Epithelial cell of proximal tubule (primary cell): ENCODE data around the gene COPS9. TPM values are rescaled to one million over a fixed set of nuclear protein-coding genes. Genes with fewer than 3 reads are reported as not detected.

ENCODE experiments used
- DNase-seq: peaks from one replicate; pipeline ENCODE4 v3.0.0-alpha.2; 2011; ENCODE audit warnings: low read depth
- H3K4me3 ChIP-seq: 2 replicates; pipeline ENCODE4 v1.5.1; 2011; ENCODE audit warnings: low read depth, mild to moderate bottlenecking, low read length
- CTCF ChIP-seq: conservative IDR thresholded peaks from 2 replicates; pipeline ENCODE4 v1.5.1; 2012; ENCODE audit warnings: low read depth, mild to moderate bottlenecking, low read length
- total RNA-seq: library from RNA; depleted of rRNA; stranded (reverse); fragments of >200 nt; gene quantifications from 2 replicates; pipeline ENCODE4 v1.2.3, GENCODE V29; 2015

COPS9 gene
- total RNA-seq, 1 donor from 2014 or later, result 274 TPM

DNA sequence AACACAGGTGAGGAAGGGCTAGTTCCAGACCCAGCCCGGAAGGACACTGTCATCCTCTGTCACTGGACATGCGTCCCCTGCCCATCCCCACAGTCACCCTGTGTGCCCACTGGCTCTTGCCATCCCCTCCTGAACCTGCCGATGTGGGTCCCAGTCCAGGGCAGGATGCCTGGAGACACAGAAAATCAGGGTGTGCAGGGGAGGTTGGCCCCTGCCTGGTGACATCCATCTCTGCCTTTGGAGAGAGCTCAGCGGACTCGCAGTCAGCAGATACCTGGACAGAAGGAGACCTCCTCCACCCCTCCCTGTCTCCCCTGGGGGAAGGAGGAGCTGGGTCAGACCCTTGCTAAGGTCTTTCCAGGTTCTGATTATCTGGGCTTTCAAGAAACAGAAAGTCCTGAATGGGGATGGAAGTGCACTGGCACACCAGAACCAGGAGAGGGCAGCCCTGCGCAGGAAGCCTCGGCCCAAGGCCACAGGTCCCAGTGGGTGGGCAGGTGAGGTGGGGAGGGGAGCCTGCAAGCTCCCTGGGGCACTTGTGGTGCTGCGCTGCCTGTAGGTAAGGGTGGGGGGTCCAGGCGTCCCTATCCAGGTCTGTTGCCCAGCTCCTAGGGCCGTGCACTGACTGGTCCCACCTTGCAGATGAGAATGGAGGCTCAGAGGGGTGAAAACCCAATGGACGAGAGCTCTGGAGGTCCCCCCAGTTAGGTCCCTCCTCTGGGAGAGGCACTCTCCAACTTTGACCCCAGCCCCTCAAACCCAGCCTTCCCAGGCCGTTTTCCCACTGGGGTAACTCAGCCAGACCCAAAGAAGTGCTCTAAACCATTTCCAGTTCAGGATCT is 14.1 kb upstream of the COPS9 start:
- no peak for DNase-seq
- TF ChIP-seq CTCF, result peak; percentile 88

GRCh38 chr2:240147911-240148587 is 11.9 kb upstream of the COPS9 start:
- no peak for TF ChIP-seq CTCF
- H3K4me3 ChIP-seq, result no peak overlapping the region
- DNase-seq, result no peak

More for the DNA sequence above, 14.1 kb upstream of the COPS9 start:
- H3K4me3 ChIP-seq, result no peak overlapping the region

DNA sequence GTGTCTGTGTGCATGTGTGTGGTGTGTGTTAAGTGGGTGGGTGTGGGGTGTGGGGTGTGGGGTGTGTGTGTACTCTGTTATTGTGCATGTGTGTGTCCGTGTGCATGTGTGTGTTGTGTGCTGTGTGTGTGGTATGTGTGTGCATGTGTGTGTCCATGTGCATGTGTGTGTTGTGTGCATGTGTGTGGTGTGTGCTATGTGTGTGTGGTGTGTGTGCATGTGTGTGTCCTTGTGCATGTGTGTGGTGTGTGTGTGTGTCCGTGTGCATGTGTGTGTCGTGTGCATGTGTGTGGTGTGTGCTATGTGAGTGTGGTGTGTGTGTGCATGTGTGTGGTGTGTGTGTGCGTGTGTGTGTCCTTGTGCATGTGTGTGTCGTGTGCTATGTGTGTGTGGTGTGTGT is 11.3 kb upstream of the COPS9 start:
- TF ChIP-seq CTCF, result no peak
- DNase-seq, result no peak
- H3K4me3 ChIP-seq, result no peak overlapping the region

DNA sequence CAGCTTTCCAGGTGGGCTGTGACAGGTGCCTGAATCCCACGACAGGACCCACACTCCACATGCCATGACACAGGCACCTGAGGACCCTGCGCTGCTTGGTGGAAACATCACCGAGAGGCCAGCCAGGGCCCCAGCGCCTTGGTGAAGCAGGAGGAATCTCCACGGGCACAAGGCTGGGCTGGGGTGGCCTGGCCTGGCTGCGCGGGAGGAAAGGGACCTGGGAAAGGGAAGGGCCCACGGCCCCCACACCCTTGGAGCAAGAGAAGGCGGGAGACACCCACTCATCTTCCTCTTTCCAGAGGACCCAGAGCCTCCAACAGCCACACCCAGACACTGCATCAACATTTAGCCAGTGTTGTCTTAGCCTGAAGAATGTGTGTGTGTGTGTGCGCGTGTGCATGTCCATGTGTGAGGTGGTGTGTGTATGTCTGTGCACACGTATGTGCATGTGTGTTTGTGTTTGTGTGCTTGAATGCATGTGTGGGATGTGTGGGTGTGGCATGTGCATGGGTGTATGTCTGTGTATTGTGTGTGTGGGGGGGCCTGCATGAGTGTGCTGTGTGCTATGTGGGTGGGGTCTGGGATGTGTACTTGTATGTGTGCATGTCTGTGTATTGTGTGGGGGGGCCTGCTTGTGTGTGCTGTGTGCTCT is 10.6 kb upstream of the COPS9 start:
- no peak for TF ChIP-seq CTCF

GRCh38 chr2:240146141-240146561 is 10.0 kb upstream of the COPS9 start:
- TF ChIP-seq CTCF, result no peak
- H3K4me3 ChIP-seq, result no peak overlapping the region
- no peak for DNase-seq

More for the DNA sequence above, 10.6 kb upstream of the COPS9 start:
- DNase-seq, result no peak
- no peak overlapping the region for H3K4me3 ChIP-seq

- no peak overlapping the region for H3K4me3 ChIP-seq
- no peak for TF ChIP-seq CTCF
- DNase-seq, result no peak
Observed at GRCh38 chr2:240145461-240145860, 9.4 kb upstream of the COPS9 start.
